Raji (cell line): ENCODE results near the gene DLD.

Experiments
- POLR2A ChIP-seq: IDR thresholded peaks from 2 replicates; pipeline ENCODE4 v1.6.1; 2011; ENCODE audit warnings: low read depth, low read length, control low read depth; ENCODE audit not compliant: insufficient read depth

Gene DLD

GRCh38 chr7:107890962-107891635, at the start of gene DLD:
DLD (plus strand) TSS chr7:107891183; CDS start chr7:107891251, 68 bp downstream.
- TF ChIP-seq POLR2A, result peak; percentile 90

- TF ChIP-seq POLR2A, result no peak
Observed at GRCh38 chr7:107842213-107842612, 48.8 kb upstream of the DLD start.

- no peak for TF ChIP-seq POLR2A
Observed at GRCh38 chr7:107843184-107843583, 47.8 kb upstream of the DLD start.

GRCh38 chr7:107846324-107846723, 44.7 kb upstream of the DLD start:
- TF ChIP-seq POLR2A, result no peak

GRCh38 chr7:107847168-107847835, 43.7 kb upstream of the DLD start:
- TF ChIP-seq POLR2A, result no peak

- TF ChIP-seq POLR2A, result no peak
Observed at GRCh38 chr7:107850216-107850615, 40.8 kb upstream of the DLD start.

GRCh38 chr7:107850643-107851042, 40.3 kb upstream of the DLD start:
- no peak for TF ChIP-seq POLR2A

GRCh38 chr7:107854454-107854853, 36.5 kb upstream of the DLD start:
- no peak for TF ChIP-seq POLR2A

GRCh38 chr7:107854989-107855388, 36.0 kb upstream of the DLD start:
- TF ChIP-seq POLR2A, result no peak

- no peak for TF ChIP-seq POLR2A
Observed at GRCh38 chr7:107856806-107857540, 34.0 kb upstream of the DLD start.

GRCh38 chr7:107857541-107857912, 33.5 kb upstream of the DLD start:
- no peak for TF ChIP-seq POLR2A

GRCh38 chr7:107858280-107858679, 32.7 kb upstream of the DLD start:
- no peak for TF ChIP-seq POLR2A

- no peak for TF ChIP-seq POLR2A
Observed at GRCh38 chr7:107860279-107860961, 30.6 kb upstream of the DLD start.

GRCh38 chr7:107860981-107861652, 29.9 kb upstream of the DLD start:
- no peak for TF ChIP-seq POLR2A
